HG03439 (cell line): Measurements from ENCODE around the gene PRPSAP2.

ENCODE experiments used
- ATAC-seq: cut with Tn5 transposase; IDR thresholded peaks from one replicate; pipeline ENCODE4 v1.9.1; 2021; ENCODE audit warnings: mild to moderate bottlenecking, moderate library complexity; ENCODE audit not compliant: unreplicated experiment

Gene PRPSAP2

GRCh38 chr17:18960803-18961511 is 103.0 kb downstream of the PRPSAP2 start:
- peak; percentile 56 for ATAC-seq

DNA sequence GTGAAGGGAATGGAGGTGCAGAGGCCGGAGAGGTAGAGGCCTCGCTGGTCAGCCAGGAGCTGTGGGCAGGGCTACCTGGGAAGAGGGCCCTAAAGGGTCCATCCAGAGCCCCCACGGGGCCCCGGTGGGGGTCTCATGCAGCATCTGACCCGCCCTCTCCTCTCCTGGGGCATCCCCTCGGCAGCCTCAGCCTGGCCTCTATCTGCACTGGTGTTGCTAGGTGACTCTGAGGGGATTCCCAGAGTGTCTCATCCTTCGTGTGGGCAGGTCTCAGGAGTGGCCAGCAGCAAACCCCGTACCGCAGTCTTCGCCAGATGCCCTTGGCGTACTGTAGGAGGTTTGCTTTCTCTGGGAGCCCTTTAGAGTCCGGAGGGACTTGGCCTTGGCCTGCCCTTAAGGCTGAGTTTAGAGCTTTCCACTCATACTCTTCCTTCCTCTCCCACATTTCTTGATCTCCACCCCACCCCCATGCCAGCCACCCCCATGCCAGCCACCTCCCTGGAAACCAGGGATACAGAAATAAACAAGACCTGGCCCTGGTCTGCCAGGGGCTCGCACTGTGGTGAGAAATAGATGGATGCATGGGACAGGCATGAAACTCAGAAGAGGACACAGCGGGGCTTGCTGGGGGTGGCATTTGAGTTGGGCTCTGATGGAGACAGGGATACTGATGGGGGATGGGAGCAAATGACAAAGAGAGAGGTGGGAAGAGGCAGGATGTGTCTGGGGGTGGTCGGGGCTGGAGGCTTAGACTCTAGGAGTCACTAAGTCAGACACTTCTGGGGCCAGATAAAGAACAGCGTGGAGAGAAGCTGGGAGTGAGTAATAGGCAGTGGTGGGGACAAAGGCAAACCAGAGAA is 103.9 kb downstream of the PRPSAP2 start:
- ATAC-seq: no peak

DNA sequence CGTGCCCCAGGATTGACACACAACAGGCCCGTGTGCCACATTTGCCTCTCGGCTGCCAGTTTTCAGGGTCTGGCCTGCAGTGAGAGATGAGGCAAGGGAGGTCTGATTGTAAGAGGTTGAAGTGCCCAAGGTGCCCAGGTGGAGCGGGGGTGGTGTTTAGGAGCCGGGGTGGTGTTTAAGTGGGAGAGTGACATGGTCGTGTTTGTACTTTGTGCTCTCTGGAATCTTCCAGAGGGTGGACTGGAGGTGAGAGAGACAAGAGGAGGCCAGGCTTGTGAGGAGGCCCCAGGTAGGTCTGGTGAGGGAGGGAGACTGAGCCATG is 104.5 kb downstream of the PRPSAP2 start:
- no peak for ATAC-seq

GRCh38 chr17:18963126-18964017 is 105.4 kb downstream of the PRPSAP2 start:
- no peak for ATAC-seq

GRCh38 chr17:18964018-18964351 is 106.1 kb downstream of the PRPSAP2 start:
- ATAC-seq: no peak

DNA sequence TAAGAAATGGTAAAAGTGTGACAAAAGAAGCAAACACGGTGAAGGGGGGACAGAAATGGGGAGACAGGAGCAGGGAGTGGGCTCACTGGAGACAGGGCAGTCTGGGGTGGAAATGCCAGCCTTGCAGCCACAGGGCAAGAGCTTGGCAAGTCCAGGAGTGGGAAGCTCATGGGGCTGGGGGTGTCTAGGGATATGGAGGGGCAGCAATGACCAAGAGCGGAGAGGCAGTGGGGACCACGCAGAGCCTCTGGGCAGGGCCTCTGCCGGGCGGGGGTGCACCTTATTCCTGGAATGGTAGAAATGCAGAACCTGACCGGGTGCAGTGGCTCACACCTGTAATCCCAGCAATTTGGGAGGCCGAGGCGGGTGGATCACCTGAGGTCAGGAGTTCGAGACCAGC is 106.6 kb downstream of the PRPSAP2 start:
- ATAC-seq: no peak

DNA sequence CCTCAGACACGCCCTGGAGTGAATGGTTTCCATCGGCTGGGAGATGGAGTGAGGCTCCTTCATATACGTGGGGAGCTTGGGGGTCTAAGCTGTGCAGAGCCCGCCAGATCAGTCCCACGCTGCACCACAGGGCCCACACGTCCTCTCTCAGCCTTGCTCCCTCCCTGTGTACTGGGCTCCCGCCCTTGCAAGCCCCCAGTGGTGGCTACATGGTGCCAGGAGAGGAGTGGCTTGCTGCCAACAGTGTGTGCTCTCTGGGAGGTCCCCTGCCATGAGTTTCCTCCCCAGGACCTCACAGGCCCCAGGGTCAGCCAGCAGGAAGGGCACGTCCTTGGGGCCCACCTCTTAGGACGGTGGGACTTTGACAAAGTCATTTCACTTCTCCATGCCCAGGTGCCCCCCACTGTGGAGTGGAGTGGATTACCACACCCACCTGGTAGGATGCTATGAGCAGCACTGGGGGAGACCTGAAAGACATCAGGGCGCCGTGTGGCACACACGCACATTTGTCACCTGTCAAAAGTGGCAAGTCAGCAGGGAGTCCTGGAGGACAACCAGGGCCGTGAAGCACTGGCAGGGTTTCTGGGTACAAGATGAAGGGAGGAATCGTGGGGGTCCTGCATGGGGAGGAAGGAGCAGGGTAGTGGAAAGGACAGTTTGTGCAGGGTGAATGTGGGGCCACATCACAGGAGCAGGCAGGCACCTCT is 107.8 kb downstream of the PRPSAP2 start:
- no peak for ATAC-seq

- ATAC-seq: no peak
These were observed 109.1 kb downstream of the PRPSAP2 start for GRCh38 chr17:18966831-18967624.

DNA sequence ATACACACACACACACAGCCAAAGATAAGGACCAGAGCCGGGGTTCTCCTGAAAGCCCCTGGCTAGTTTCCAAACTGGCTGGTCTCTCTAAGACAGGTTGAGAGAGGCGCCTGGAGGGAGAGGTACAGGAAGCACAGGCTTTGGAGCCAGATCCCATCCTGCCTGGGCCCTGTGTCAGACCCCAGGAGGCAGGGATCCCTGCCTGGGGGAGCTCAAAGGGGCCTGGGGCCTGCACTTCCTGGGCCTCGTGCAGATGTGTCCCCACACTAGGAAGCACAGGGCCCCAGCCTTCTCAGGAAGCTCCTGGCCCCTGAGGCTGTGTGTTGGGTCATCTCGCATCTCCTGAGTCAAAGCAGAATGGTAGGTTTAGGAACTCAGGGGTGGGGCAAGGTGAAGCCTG is 110.0 kb downstream of the PRPSAP2 start:
- no peak for ATAC-seq

GRCh38 chr17:18968345-18968744 is 110.4 kb downstream of the PRPSAP2 start:
- no peak for ATAC-seq

GRCh38 chr17:18968945-18969887 is 111.3 kb downstream of the PRPSAP2 start:
- ATAC-seq: no peak

DNA sequence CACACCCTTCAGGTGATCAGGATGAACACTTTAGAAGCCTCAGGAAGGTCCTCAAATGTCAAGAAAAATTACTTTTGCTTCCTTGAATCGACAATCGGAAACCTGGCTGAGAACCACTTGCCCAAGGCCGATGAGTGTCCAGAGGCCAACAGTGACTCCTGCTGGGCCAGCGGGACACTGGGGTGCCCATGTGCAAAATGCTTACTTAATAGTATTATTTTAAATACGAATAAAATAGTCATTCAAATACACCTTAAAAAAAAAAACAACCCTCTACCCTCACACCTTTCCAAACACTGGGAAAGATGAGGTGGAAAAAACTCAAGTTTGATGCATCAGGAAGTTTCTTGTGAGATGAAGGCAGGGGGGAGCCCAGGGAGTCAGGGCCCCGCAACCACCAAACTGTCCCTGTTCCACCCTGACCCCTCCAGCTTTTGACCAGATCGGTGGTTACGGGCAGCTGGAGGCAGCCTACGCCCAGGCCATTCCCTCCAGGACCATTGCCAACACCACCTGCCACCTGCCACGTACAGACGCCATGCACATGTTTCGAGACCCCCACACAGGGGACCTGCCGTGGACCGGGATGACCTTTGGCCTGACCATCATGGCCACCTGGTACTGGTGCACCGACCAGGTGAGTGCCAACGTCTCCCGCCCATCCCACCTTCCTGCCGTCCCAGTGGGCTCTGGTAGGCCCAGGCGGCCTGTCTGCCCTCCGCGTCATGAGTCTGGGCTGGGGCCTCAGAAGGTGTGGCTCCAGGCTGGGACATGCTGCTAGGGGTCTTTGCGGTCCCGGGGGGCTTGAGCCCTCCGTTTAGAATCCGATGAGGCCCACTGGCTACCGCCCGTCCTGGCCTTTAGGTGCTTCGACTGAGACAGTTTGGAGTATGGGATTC is 112.9 kb downstream of the PRPSAP2 start:
- ATAC-seq: no peak

DNA sequence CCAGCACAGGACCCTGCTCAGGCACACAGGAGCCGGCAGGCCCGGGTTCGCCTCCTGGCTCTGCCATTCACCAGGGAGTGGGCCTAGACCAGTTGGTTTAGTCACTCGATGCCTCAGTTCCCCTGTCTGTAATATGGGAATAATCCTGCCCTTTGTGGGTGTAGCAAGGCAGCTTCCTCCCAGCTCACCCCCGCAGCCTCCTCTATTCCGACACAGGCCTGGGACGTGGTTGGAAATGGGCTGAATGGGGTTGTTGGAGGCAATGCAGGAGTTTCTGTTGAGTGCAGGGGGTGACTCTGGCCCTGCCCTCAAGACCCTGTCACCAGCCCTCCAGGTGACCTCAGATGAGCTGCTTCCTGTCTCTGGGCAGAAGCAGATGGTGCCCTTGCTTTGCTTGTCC is 113.9 kb downstream of the PRPSAP2 start:
- ATAC-seq: no peak

DNA sequence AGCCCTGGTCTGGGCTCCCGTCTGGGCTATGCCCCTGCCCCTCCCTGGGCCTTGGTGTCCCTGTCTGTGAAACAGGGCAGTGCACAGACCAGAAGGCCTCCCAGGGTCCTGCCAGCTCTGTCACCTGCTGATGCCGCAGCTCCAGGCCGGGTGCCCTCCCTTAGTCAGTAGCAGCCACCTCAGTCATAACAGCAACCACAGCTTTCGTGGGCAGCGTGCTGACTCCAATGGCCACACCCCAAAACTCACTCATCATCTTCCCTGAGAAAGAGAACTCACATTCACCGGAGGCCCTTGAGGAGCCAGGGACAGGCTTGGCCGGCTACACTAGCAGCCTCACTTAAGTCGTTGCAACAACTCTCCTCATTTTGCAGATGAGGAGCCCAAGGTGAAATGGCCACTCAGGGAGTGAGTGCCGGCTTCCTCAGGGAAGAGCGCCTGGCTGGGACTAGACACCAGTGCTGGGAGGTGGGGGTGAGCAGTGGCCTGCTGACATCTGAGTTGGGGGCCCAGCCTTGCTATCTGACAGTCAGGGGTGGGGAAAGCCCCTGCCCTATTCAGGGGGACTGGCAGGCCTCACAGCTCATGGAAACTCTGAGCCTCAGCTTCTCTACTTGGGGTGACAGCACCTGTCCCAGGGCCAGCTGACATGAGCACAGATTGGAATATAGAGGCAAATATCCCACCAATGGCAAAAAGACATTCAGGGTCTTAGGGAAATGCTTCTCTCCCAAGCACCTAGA is 116.6 kb downstream of the PRPSAP2 start:
- no peak for ATAC-seq

GRCh38 chr17:18975597-18975996 is 117.7 kb downstream of the PRPSAP2 start:
- no peak for ATAC-seq

DNA sequence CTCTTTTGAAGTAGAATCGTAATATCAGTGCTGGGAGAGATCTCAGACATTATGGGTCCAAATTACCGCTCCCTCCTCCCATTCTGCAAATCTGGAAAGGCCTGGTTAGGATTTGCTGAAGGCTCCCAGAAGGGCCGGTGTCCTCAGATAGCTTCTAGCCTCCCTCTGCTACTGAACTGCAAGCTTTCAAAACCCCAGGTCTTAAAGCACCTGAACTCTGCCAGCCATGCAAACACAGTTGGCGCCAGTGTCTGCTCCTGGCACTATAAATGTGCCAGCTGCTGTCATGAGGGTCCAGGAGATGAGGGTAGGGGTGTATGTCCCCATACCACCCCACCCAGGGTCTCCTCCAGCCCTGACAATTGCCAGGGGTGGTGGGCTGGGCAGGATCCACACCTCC is 118.3 kb downstream of the PRPSAP2 start:
- ATAC-seq: no peak

DNA sequence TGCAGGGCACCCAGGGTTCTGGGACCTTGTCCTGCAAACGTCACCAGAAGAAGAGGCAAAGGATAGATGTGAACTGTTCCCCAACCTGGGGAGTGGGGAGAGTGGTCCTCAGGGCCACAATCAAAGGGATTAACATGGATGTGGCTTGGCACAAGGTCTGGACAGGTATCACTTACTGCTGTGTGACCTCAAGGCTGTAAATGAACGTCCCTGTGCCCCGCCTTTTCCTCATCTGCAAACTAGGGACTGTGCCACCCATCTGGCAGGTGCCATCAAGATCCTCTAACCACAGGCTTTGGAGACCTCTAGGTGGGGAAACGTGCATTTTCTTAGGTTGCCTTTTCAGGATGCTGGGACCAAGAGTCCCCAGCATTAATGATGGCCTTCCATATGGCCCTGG is 119.1 kb downstream of the PRPSAP2 start:
- no peak for ATAC-seq
